ENCODE results near the gene WAPL. TPM values are rescaled to one million over a fixed set of nuclear protein-coding genes. Genes with fewer than 3 reads are reported as not detected.

Gene WAPL
- total and polyA plus RNA-seq, 10 of the 15 experiments (the other 5 are each of a cell fraction or from before 2014, with no cell fraction given) = 15.7 to 45.8 (median 29.0) TPM

DNA sequence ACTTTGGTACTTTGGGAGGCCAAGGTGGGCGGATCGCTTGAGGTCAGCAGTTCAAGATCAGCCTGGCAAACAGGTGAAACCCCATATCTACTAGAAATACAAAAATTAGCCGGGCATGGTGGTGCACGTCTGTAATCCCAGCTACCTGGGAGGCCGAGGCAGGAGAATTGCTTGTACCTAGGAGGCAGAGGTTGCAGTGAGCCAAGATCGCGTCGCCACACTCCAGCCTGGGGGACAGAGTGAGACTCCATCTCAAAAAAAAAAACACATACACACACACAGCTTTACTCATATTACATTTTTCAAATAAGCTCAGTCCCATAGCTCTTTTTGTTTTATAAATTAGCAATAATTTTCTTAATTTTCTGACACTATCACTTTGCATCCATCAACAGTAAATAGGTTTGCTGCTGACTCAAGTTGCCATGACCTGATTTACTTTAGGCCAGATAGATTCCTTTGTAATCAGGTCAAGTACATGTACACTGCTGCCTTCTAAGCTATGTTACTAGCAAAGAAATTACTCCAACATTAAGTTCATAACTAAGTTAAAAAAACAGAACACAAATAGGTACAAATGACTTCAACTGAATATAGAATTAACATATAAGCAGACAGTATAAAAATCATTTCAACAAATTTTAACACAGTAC lies 31.5 kb downstream of the WAPL start (continued):
- TF ChIP-seq, protein P1, sequence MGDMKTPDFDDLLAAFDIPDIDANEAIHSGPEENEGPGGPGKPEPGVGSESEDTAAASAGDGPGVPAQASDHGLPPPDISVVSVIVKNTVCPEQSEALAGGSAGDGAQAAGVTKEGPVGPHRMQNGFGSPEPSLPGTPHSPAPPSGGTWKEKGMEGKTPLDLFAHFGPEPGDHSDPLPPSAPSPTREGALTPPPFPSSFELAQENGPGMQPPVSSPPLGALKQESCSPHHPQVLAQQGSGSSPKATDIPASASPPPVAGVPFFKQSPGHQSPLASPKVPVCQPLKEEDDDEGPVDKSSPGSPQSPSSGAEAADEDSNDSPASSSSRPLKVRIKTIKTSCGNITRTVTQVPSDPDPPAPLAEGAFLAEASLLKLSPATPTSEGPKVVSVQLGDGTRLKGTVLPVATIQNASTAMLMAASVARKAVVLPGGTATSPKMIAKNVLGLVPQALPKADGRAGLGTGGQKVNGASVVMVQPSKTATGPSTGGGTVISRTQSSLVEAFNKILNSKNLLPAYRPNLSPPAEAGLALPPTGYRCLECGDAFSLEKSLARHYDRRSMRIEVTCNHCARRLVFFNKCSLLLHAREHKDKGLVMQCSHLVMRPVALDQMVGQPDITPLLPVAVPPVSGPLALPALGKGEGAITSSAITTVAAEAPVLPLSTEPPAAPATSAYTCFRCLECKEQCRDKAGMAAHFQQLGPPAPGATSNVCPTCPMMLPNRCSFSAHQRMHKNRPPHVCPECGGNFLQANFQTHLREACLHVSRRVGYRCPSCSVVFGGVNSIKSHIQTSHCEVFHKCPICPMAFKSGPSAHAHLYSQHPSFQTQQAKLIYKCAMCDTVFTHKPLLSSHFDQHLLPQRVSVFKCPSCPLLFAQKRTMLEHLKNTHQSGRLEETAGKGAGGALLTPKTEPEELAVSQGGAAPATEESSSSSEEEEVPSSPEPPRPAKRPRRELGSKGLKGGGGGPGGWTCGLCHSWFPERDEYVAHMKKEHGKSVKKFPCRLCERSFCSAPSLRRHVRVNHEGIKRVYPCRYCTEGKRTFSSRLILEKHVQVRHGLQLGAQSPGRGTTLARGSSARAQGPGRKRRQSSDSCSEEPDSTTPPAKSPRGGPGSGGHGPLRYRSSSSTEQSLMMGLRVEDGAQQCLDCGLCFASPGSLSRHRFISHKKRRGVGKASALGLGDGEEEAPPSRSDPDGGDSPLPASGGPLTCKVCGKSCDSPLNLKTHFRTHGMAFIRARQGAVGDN (IDR thresholded peaks at IDR 0.05) = no peak

DNA sequence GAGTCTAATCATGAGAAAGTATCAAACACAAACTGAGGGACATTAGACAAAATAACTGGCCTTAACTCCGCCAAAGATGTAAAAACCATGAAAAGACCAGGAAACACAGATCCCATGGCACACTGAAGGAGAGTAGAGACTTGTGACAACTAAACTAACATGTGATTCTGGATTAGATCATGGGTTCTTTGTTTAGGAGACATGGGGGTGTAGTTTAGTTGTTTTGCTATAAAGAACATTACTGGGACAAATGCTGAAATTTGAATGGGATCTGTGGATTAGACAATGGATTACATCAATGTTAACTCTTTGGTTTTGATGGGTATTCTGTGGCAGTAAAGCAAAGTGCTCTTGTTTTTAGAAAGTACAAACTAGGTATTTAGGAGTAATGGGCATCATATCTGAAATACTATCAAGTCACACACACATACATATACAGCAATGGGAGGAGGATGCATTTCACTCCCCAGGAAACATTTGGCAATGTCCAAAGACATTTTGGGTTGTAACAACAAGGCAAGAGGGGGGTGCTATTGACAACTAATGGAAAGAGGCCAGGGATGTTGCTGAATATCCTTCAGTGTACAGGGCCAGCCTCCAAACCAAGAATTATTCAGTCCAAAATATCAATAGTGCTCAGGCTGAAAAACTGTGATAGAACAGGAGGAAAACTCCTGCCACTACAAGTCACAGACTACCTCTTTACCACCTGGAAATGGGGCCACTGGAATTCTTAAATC lies 32.4 kb downstream of the WAPL start:
- CTCF ChIA-PET = no interaction called here
- in situ Hi-C loops (cut with MboI) = no loop called here
- RAD21 ChIA-PET (ENCODE audit: unreplicated experiment) = interaction anchor here (1.0 kb wide), 1 partner anchor 16 kb away, joined by 3 read pairs; no protein-coding TSS in a partner anchor

More for the DNA sequence above, 32.4 kb downstream of the WAPL start:
- DNase-seq (ENCODE audit: low read depth, low spot score) (no peak), FAIRE-seq (no peak), ATAC-seq (no peak)
- no peak overlapping the region for H3K9ac ChIP-seq (ENCODE audit: control insufficient read depth, insufficient read depth, low read length)
- intact Hi-C loops (cut with micrococcal nuclease; ENCODE audit: unreplicated experiment) = no loop called here
- H3K9me3 ChIP-seq (replicated peaks; ENCODE audit: control insufficient read depth, insufficient read depth, low read length) = no peaks in the 10 kb centered on the region; the same call in 2 of the 3 replicates
- H4K20me1 ChIP-seq (ENCODE audit: control insufficient read depth, insufficient read depth) = no peaks in the 10 kb centered on the region
- no peak overlapping the region for H3K4me2 ChIP-seq (ENCODE audit: control insufficient read depth, insufficient read depth)
- H2AFZ ChIP-seq (ENCODE audit: control insufficient read depth, low read depth, low read length) = no peak overlapping the region
- POLR2A ChIA-PET = no interaction called here
- H3K27ac ChIP-seq (ENCODE audit: control insufficient read depth, insufficient read depth) = no peak overlapping the region
- H3K27me3 ChIP-seq (replicated peaks in 1 of 2; ENCODE audit: control insufficient read depth in 2 of 2, insufficient read depth in 2 of 2, low read length in 1 of 2) = no peaks in the 10 kb centered on the region
- H3K36me3 ChIP-seq (ENCODE audit: control insufficient read depth in 2 of 2, insufficient read depth in 2 of 2, low read length in 1 of 2) = peaks cover under 1 to 8% of the 10 kb centered on the region in 2 experiments; a peak in 3 of 4 replicates
- TF ChIP-seq LARP7 (IDR thresholded peaks at IDR 0.05) = no peak
- TF ChIP-seq, protein P2, sequence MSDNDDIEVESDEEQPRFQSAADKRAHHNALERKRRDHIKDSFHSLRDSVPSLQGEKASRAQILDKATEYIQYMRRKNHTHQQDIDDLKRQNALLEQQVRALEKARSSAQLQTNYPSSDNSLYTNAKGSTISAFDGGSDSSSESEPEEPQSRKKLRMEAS (IDR thresholded peaks at IDR 0.05; ENCODE audit: low read depth, low read length) = no peak
- TF ChIP-seq ZNF622 (IDR thresholded peaks at IDR 0.05) = no peak
- TF ChIP-seq BMI1 (IDR thresholded peaks at IDR 0.05; ENCODE audit: borderline replicate concordance) = no peak
- TF ChIP-seq NBN (IDR thresholded peaks at IDR 0.05) = no peak
- no peak for TF ChIP-seq KLF5 (IDR thresholded peaks at IDR 0.05; ENCODE audit: partially characterized antibody)
- TF ChIP-seq, protein P3, sequence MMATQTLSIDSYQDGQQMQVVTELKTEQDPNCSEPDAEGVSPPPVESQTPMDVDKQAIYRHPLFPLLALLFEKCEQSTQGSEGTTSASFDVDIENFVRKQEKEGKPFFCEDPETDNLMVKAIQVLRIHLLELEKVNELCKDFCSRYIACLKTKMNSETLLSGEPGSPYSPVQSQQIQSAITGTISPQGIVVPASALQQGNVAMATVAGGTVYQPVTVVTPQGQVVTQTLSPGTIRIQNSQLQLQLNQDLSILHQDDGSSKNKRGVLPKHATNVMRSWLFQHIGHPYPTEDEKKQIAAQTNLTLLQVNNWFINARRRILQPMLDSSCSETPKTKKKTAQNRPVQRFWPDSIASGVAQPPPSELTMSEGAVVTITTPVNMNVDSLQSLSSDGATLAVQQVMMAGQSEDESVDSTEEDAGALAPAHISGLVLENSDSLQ (IDR thresholded peaks at IDR 0.05) = no peak
- no peak for TF ChIP-seq DPF2 (IDR thresholded peaks at IDR 0.05)
- TF ChIP-seq NFIC (IDR thresholded peaks at IDR 0.05; ENCODE audit: low read depth, low read length) = no peak
- H3K4me1 ChIP-seq (ENCODE audit: control insufficient read depth, insufficient read depth, low read length) = peaks cover 9% of the 10 kb centered on the region
- SMC1A ChIA-PET (ENCODE audit: uncharacterized antibody, unreplicated experiment) = interaction anchor here (0.8 to 1.3 kb wide), 2 partner anchors 19 to 89 kb away, joined by 3 to 5 read pairs; no protein-coding TSS in a partner anchor
- peaks cover 13% of the 10 kb centered on the region for H3K79me2 ChIP-seq (ENCODE audit: control insufficient read depth, insufficient read depth, low read length)
- no peak overlapping the region for H3K4me3 ChIP-seq
- 91% methylated on average over 1 of the region's 1 CpG for WGBS (ENCODE audit: insufficient coverage, insufficient replicate concordance, low lambda C conversion rate, missing lambda C conversion rate)
- BruUV-seq (replicated peaks) = no TSS peak
